Kidney (tissue), 14 donors: ENCODE data around the gene SYVN1. TPM values are rescaled to one million over a fixed set of nuclear protein-coding genes. Genes with fewer than 3 reads are reported as not detected.
A peak's percentile ranks its signal among the peaks of the same experiment; 100 is the strongest.

Experiments used
- DNase-seq, 5 donors: peaks; one replicate each; pipeline ENCODE4 v3.0.0-alpha.2; 2013 to 2020
- FAIRE-seq: peaks from 2 replicates; lab custom pipeline; 2012; peaks lifted over from hg19 to GRCh38; lab: Jason Lieb, UNC
- H3K27ac ChIP-seq, 2 donors: one replicate each; pipeline ENCODE4 v1.7.0; 2013; ENCODE audit warnings: low read depth in 2 of 2, low read length in 2 of 2, inconsistent platforms in 1 of 2
- H3K27me3 ChIP-seq: one replicate; pipeline ENCODE4 v1.7.1; 2013; ENCODE audit warnings: low read length, inconsistent platforms; ENCODE audit not compliant: control insufficient read depth, insufficient read depth
- H3K36me3 ChIP-seq, 3 donors: one replicate each; pipeline versions ENCODE4 v1.7.0 to v1.7.1; 2013; ENCODE audit warnings: low read length in 3 of 3, control low read depth in 1 of 3, inconsistent platforms in 1 of 3; ENCODE audit not compliant: insufficient read depth in 3 of 3, control insufficient read depth in 2 of 3
- H3K4me1 ChIP-seq, 3 donors: one replicate each; pipeline versions ENCODE4 v1.7.0 to v1.7.1; 2013; ENCODE audit warnings: low read length in 3 of 3, inconsistent platforms in 1 of 3, low read depth in 1 of 3; ENCODE audit not compliant: control insufficient read depth in 2 of 3, insufficient read depth in 2 of 3
- H3K4me3 ChIP-seq, 3 donors: one replicate each; pipeline versions ENCODE4 v1.7.0 to v1.8.1; 2013; ENCODE audit warnings: low read length in 3 of 3, control low read depth in 1 of 3, inconsistent platforms in 1 of 3
- H3K9ac ChIP-seq, 3 donors: one replicate each; pipeline versions ENCODE4 v1.7.0 to v1.7.1; 2013; ENCODE audit warnings: low read length in 3 of 3, control low read depth in 1 of 3, inconsistent platforms in 1 of 3
- H3K9me3 ChIP-seq, 3 donors: one replicate each; pipeline versions ENCODE4 v1.7.0 to v1.7.1; 2013; ENCODE audit warnings: low read length in 3 of 3, control low read depth in 1 of 3, inconsistent platforms in 1 of 3; ENCODE audit not compliant: control insufficient read depth in 2 of 3, insufficient read depth in 1 of 3
- CTCF ChIP-seq: IDR thresholded peaks from 3 replicates; pipeline ENCODE4 v1.5.1; 2012; ENCODE audit warnings: mild to moderate bottlenecking, moderate library complexity, borderline replicate concordance; ENCODE audit not compliant: insufficient read depth; ENCODE audit errors: extremely low read depth
- intact Hi-C: fragments of 100-400 bp; cut with DNase I; formaldehyde crosslinking; loops from one replicate; pipeline ENCODE4 v1.11.1; 2022
- polyA plus RNA-seq: library from polyadenylated mRNA; stranded (reverse); fragments of 350-450 nt; fragmentation: Illumina TruSeq; extraction: RNeasy Lipid Tissue Mini Kit (QIAGEN cat#74804); gene quantifications from one replicate; pipeline ENCODE4 v1.2.3, GENCODE V29; 2014; ENCODE audit warnings: low read depth, low replicate concordance; ENCODE audit not compliant: insufficient read depth
- total RNA-seq: library from RNA; stranded (reverse); fragmentation: NEBNext Ultra II Directional; extraction: Animal tissue kit (Norgen Biotek cat#: 25700); gene quantifications from one replicate; pipeline ENCODE4 v1.2.1, GENCODE V29; 2021
- donor health status: control.
- donor health status: control.
- donor health status: control.
- donor health status: control.
- donor health status: control.
- donor health status: DM: yes; HTN: yes; CAD: no.
- donor health status: Normal renal cell carcinoma (clear cell type).

Gene SYVN1
- total and polyA plus RNA-seq, 2 donors from 2014 or later: 21.2 to 69.8 TPM

- H3K27ac ChIP-seq: no peak overlapping the region
- no peak for TF ChIP-seq CTCF
- no peak for FAIRE-seq
Measured at GRCh38 chr11:65111159-65111743, 23.1 kb downstream of the SYVN1 start.

GRCh38 chr11:65110354-65110861 lies 23.9 kb downstream of the SYVN1 start:
- no peak for FAIRE-seq
- H3K27ac ChIP-seq: no peak overlapping the region

More at GRCh38 chr11:65111159-65111743, 23.1 kb downstream of the SYVN1 start:
- intact Hi-C loops: no loop called here
- Histone ChIP-seq H3K9me3 (no peaks in the 10 kb centered on the region), H3K4me3 (no peak overlapping the region), H3K4me1 (peaks cover 0 to 39% (median 8%) of the 10 kb centered on the region in 3 donors), H3K36me3 (peaks cover 0 to 5% (median 0%) of the 10 kb centered on the region in 3 donors), H3K27me3 (no peaks in the 10 kb centered on the region), H3K9ac (no peak overlapping the region)
- no peak for DNase-seq

GRCh38 chr11:65109231-65110198 lies 24.8 kb downstream of the SYVN1 start:
- intact Hi-C loops: no loop called here
- Histone ChIP-seq H3K27ac (no peak overlapping the region), H3K4me3 (no peak overlapping the region), H3K9ac (no peak overlapping the region), H3K4me1 (peaks cover 0 to 28% (median 4%) of the 10 kb centered on the region in 3 donors), H3K9me3 (no peaks in the 10 kb centered on the region), H3K36me3 (peaks cover 0 to 4% (median 0%) of the 10 kb centered on the region in 3 donors), H3K27me3 (no peaks in the 10 kb centered on the region)
- DNase-seq: peak in 1 of 5 donors; percentile 72
- TF ChIP-seq CTCF: no peak
- no peak for FAIRE-seq

More at GRCh38 chr11:65110354-65110861, 23.9 kb downstream of the SYVN1 start:
- H3K9me3 ChIP-seq: no peaks in the 10 kb centered on the region
- peak; percentile 90 to 94 (median 92) for DNase-seq
- H3K4me3 ChIP-seq: no peak overlapping the region
- H3K4me1 ChIP-seq: peaks cover 0 to 30% (median 4%) of the 10 kb centered on the region in 3 donors
- no peaks in the 10 kb centered on the region for H3K27me3 ChIP-seq
- H3K9ac ChIP-seq: peak overlapping the region in 1 of 3 donors; percentile 55
- H3K36me3 ChIP-seq: peaks cover 0 to 2% (median 0%) of the 10 kb centered on the region in 3 donors
- intact Hi-C loops: no loop called here
- TF ChIP-seq CTCF: peak; percentile 100
